Endothelial cell of hepatic sinusoid (primary cell): Measurements from ENCODE around the gene AIRE.
"Not testable (repeated sequence)": the region's sequence is repeated elsewhere in the genome, so short reads cannot be mapped to it uniquely, and the experiment has no call there.

Experiments
- in situ Hi-C: cut with HindIII; loops from 2 replicates; pipeline ENCODE4 v1.10.0; 2017; ENCODE audit warnings: low sequenced_read_pairs

The AIRE gene

DNA sequence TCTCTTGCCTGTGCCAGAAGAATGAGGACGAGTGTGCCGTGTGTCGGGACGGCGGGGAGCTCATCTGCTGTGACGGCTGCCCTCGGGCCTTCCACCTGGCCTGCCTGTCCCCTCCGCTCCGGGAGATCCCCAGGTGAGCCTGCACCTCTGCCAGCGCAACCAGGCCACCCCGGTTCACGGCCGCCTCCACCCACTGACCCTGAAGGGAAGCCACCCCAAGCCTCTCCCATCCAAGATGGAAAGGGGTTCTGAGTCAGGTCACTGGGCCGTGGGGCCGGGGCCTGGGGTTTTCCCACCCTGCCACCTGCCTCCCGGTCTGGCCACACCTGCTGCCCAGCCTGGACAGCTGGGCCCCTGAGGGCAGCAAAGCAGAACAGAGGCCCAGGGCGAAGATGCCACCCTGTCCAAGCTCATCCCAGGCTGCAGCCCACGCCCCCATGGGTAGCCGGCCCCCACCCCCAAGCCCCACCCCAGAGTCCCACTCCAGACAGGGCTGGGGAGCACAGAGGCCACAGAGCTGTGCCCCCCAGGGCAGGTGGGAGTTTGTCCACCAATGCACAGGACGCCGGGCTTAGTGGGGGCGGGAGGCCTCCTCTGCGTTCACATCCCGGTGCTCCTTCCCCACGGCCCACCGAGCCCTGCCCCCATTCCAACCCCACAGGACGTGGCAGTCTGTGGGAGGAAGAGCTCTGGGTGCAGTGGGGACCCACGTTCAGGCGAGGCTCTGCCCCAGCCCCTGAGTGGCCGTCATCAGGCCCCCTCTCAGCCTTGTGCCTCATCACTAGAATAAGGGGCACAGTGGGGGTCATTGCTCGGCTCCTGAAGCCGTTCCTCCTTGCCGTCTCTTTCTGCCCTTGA, 5.6 kb downstream of the AIRE start:
- in situ Hi-C loops, result no loop called here

GRCh38 chr21:44291936-44292811, 6.5 kb downstream of the AIRE start:
- in situ Hi-C loops, result no loop called here

DNA sequence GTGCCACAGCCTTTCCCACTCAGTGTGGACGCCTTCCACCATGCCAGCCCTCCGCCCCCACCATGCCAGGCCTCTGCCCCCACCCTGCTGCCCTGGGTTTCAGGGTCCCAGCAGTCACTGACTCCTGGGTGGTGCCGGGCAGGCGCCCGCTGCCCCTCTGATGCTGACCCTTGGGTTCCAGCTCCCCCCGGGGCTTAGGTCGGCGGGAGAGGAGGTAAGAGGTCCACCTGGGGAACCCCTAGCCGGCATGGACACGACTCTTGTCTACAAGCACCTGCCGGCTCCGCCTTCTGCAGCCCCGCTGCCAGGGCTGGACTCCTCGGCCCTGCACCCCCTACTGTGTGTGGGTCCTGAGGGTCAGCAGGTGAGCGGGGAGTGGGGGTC, 7.1 kb downstream of the AIRE start:
- in situ Hi-C loops, result no loop called here

- in situ Hi-C loops, result no loop called here
Measured at GRCh38 chr21:44293551-44294231, 8.0 kb downstream of the AIRE start.

DNA sequence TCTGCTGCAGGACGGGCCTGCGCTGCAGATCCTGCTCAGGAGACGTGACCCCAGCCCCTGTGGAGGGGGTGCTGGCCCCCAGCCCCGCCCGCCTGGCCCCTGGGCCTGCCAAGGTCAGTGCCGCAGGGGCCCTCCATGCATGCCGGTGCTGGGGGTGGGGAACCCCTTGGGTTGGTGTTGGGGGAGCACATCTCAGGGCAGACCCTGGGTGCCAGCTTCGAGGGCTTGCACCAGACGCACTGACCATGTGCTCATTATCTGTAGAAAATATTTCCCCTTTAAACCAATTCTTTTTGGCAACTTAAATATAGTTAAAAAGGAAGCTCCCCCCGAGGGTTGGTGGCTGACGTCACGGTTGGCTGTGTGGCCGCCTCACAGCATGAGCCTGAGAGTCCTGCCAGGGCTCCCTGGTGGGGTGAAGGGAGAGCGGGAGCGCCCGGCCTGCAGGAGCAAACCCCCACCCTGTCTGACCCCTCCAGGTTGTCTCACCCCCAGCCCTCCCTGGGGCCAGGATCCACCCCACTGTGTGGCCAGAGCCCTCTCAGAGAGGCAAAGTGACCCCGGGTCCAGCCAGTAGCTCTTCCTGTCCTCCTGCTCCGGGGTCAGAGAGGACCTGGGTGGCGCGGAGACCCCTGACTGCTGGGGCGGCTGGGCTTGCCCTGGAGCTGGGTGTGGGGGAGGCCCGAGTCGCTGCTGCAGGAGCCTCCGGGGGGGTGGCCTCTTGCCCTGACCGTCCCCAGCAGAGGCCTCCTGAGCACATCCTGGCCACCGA, 8.9 kb downstream of the AIRE start:
- in situ Hi-C loops, result no loop called here

- in situ Hi-C loops, result no loop called here
Measured at GRCh38 chr21:44295163-44295573, 9.5 kb downstream of the AIRE start.

DNA sequence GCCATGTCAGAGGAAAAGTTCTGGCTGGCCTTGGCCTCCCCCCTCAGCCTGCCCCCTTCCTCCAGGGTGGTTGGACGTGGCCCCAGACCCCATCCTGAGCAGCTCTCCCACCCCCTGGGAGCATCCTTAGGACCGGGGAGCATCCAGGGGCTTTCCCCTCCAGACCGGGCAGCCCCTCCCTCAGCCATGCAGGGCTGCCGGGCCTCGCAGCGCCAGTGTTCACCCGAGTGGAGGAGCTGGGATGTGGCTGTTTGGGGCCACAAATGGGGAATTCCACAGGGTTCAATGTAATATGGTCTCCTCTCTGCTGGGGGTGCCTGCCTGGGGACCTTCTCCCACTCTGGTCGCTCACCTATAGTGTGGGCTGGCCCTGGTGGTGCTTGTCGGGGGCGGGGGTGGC, 10.0 kb downstream of the AIRE start:
- in situ Hi-C loops, result no loop called here

GRCh38 chr21:44296103-44296519, 10.4 kb downstream of the AIRE start:
- in situ Hi-C loops, result no loop called here

GRCh38 chr21:44296916-44297315, 11.2 kb downstream of the AIRE start:
- in situ Hi-C loops, result no loop called here

DNA sequence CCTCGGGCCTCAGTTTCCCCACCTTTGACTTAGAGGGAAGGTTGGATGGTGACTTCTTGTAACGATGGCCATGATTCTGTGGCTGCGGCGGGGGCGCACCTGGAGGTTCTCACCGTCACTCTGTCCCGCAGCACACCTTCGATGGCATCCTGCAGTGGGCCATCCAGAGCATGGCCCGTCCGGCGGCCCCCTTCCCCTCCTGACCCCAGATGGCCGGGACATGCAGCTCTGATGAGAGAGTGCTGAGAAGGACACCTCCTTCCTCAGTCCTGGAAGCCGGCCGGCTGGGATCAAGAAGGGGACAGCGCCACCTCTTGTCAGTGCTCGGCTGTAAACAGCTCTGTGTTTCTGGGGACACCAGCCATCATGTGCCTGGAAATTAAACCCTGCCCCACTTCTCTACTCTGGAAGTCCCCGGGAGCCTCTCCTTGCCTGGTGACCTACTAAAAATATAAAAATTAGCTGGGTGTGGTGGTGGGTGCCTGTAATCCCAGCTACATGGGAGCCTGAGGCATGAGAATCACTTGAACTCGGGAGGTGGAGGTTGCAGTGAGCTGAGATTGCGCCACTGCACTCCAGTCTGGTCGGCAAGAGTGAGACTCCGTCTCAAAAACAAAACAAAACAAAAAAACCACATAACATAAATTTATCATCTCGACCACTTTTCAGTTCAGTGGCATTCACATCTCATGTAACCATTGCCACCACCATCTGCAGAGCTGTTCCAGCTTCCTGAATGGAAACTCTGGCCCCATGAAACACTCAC, 12.0 kb downstream of the AIRE start:
- in situ Hi-C loops, result no loop called here

DNA sequence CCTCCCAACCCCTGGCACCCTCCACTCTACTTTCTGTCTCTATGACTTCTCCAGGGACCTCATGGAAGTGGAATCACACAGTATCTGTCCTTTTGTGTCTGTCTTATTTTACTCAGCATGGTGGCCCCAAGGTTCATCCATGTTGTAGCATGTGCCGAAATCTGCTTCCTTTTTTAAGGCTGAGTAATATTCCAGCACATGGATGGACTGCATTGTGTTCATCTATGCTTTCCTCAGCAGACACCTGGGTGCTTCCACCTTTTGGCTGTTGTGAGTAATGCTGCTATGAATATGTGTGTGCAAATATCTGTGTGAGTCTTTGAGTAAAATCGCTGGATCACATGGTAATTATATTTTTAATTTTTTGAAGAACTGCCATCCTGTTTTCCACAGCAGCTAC, 12.6 kb downstream of the AIRE start:
- in situ Hi-C loops, result no loop called here

- in situ Hi-C loops, result no loop called here
Measured at GRCh38 chr21:44299085-44299457, 13.4 kb downstream of the AIRE start.

DNA sequence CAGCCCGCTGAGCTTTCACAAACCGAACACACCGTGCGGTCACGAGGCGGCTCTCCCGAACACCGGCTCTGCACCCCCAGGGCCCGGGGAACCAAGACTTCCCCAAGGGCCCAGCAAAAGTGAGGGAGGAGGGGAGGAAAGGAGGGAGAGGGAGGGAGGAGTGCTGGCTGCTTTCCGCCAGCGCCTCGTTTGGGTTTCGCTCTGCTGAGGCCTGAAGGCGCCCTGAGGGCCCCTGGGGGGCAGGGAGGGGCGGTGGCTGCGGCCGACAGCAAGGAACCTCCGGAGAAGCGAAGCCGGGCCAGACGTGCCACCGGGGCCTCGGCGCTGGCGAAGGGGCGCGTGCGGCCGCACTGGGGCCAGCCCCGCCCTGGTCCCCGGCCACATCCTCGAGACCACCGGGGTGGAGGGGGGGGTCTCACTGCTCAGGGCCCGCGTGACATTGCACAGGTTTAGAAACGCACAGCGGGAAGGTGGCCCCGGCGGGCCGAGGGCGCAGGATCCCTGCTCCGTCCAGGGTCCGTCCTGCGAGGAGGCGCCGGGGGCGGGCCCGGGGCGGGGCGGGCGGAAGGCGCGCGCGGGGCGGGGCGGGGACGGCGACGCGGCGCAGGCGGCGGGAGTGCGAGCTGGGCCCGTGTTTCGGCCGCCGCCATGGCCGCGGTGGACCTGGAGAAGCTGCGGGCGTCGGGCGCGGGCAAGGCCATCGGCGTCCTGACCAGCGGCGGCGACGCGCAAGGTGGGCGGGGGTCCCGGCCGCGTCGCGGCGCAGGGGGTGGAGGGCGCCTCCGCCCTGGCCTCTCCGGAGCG, 14.0 kb downstream of the AIRE start, which contains the start of gene PFKL:
TSS of gene PFKL (plus strand) at position 596 of the 804 bp plus-strand sequence. CDS start at position 649, 53 bp downstream.
- in situ Hi-C loops, result no loop called here

GRCh38 chr21:44300262-44300959, 14.7 kb downstream of the AIRE start:
- in situ Hi-C loops, result no loop called here

DNA sequence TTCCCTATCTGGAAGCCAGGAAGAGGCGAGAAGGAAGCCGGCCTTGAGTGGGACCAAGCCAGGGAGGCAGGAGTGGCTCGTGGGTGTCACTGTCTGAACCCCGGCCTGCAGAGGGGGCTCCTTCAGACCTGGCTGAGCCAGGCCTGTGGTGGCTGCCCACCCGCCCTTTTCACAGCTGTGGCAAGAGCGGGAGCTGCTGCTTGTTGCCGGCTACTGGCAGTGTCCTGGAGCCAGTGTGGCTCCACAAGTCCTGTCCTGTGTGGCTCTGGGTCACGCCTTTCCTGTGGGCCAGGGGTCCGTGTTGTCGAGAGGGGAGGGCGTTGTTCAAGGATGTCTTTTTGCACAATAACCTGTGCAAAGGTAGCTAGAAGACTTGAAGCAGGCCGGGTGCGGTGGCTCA, 15.5 kb downstream of the AIRE start:
- in situ Hi-C loops, result no loop called here

DNA sequence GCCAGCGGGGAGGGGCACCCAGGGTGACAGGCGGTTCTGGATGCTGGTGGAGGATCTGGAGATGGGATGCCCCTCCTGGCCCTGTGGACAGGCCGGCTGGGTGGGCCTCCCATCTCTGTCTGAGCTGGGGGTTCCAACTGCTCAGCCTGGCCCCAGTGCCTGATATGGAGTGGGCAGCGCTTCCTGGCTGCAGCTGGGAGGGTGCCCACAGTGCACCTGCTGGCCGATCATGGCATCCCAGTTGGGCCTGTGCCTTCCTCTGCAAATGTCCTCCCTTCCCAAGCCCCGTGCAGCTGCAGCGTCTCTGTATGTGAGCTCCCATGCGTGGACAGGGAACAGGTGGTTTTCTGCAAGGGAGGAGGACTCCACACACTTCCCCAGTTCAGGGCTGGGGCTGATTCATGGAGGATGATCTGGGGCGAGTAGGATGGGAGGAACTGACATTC, 16.3 kb downstream of the AIRE start:
- in situ Hi-C loops, result no loop called here

DNA sequence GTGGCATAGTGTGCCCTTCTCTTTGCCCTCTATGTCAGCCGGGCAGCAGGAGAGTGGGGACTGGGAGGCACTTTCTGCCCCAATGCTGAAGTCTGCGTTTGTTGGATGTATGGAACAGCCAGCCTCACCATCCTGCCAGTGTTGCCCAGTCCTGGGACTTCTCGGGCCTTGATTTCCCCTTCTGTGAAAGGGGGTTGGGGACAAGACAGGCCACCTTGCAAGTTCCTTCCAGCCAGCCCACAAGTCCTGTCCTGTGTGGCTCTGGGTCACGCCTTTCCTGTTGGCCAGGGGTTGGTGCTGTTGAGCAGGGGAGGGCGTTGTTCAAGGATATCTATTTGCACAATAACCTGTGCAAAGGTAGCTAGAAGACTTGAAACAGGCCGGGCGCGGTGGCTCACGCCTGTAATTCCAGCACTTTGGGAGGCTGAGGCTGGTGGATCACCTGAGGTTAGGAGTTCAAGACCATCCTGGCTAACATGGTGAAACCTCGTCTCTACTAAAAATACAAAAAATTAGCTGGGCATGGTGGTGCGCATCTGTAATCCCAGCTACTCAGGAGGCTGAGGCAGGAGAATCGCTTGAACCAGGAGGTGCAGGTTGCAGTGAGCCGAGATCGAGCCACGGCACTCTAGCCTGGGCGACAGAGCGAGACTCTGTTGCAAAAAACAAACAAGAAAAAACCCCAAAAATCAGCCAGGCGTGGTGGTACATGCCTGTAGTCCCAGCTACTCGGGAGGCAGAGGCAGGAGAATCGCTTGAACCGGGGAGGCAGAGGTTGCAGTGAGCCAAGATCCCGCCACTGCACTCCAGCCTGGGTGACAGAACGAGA, 17.1 kb downstream of the AIRE start:
- in situ Hi-C loops, result not testable (repeated sequence)
